Keratinocyte (primary cell): ENCODE results near the gene PABPN1L. TPM values are rescaled to one million over a fixed set of nuclear protein-coding genes. Genes with fewer than 3 reads are reported as not detected.

Experiments
- DNase-seq: peaks from one replicate; pipeline ENCODE4 v3.0.0-alpha.2; 2011; ENCODE audit warnings: low read depth, missing footprints, low spot score
- FAIRE-seq: peaks from 2 replicates; lab custom pipeline; 2011; peaks lifted over from hg19 to GRCh38; lab: Jason Lieb, UNC
- H2AFZ ChIP-seq: 2 replicates; pipeline ENCODE4 v1.6.0; 2012; ENCODE audit warnings: low read length, control low read depth, inconsistent platforms; ENCODE audit not compliant: control insufficient read depth
- H3K27ac ChIP-seq: 2 replicates; pipeline ENCODE4 v1.5.1; 2011; ENCODE audit warnings: low read length; ENCODE audit not compliant: control insufficient read depth, insufficient read depth
- H3K27me3 ChIP-seq: 3 replicates; pipeline ENCODE4 v1.6.0; 2011; ENCODE audit warnings: low read length; ENCODE audit not compliant: control insufficient read depth, insufficient read depth; ENCODE audit errors: extremely low read depth
- H3K36me3 ChIP-seq, 2 experiments: 2 replicates in 1 of 2; 3 replicates in 1 of 2; pipeline ENCODE4 v1.5.1; 2011; ENCODE audit warnings: low read length in 2 of 2, mild to moderate bottlenecking in 1 of 2; ENCODE audit not compliant: control insufficient read depth in 2 of 2, insufficient read depth in 2 of 2; ENCODE audit errors: extremely low read depth in 1 of 2
- H3K4me1 ChIP-seq: 3 replicates; pipeline ENCODE4 v1.5.1; 2011; ENCODE audit warnings: low read length; ENCODE audit not compliant: control insufficient read depth, insufficient read depth; ENCODE audit errors: extremely low read depth
- H3K4me2 ChIP-seq: 3 replicates; pipeline ENCODE4 v1.6.0; 2011; ENCODE audit warnings: low read depth, low read length; ENCODE audit not compliant: control insufficient read depth, insufficient read depth; ENCODE audit errors: extremely low read depth
- H3K4me3 ChIP-seq, 3 experiments: fragments of 200-600 bp in 1 of 3; sonication (generic) in 1 of 3; 2 replicates in 2 of 3; 3 replicates in 1 of 3; pipeline ENCODE4 v1.5.1; 2011 to 2016; ENCODE audit warnings: low read length in 3 of 3, mild to moderate bottlenecking in 3 of 3, control low read depth in 2 of 3, inconsistent platforms in 1 of 3, low read depth in 1 of 3, mixed read lengths in 1 of 3, mixed run types in 1 of 3, moderate library complexity in 1 of 3; ENCODE audit not compliant: control insufficient read depth in 2 of 3, insufficient read depth in 2 of 3; ENCODE audit errors: extremely low read depth in 1 of 3
- H3K79me2 ChIP-seq: 2 replicates; pipeline ENCODE4 v1.6.0; 2012; ENCODE audit warnings: low read length; ENCODE audit not compliant: control insufficient read depth, insufficient read depth
- H3K9ac ChIP-seq: 3 replicates; pipeline ENCODE4 v1.6.0; 2011; ENCODE audit warnings: low read length; ENCODE audit not compliant: control insufficient read depth, insufficient read depth; ENCODE audit errors: extremely low read depth
- H3K9me1 ChIP-seq: 3 replicates; pipeline ENCODE4 v1.6.0; 2011; ENCODE audit warnings: low read length; ENCODE audit not compliant: control insufficient read depth, insufficient read depth; ENCODE audit errors: extremely low read depth
- H3K9me3 ChIP-seq: 2 replicates; pipeline ENCODE4 v1.5.1; 2012; ENCODE audit warnings: low read depth, low read length; ENCODE audit not compliant: control insufficient read depth
- H4K20me1 ChIP-seq: 3 replicates; pipeline ENCODE4 v1.6.0; 2011; ENCODE audit warnings: low read length; ENCODE audit not compliant: control insufficient read depth, insufficient read depth; ENCODE audit errors: extremely low read depth
- EZH2 ChIP-seq: IDR thresholded peaks from one replicate; pipeline ENCODE4 v1.6.1; 2012; ENCODE audit warnings: inconsistent platforms, mild to moderate bottlenecking, low read length, moderate library complexity
- dilution Hi-C: fragments of 300-500 bp; cut with MboI; formaldehyde crosslinking; loops from one replicate; pipeline ENCODE4 v1.7.0; 2020; ENCODE audit warnings: low sequenced_read_pairs; ENCODE audit not compliant: extremely low pct_ligation_motif_present
- polyA plus RNA-seq, 5 experiments: library from polyadenylated mRNA; depleted of rRNA in 3 of 5; stranded (reverse) in 3 of 5; stranded (forward) in 1 of 5; unstranded in 1 of 5; fragments of >200 nt; gene quantifications; 1 replicate in 1 of 5; 2 replicates in 3 of 5; 3 replicates in 1 of 5; pipeline versions ENCODE4 v1.2.1 to v1.2.3, GENCODE V29; 2011 to 2012; ENCODE audit warnings: missing spikeins in 2 of 5, low read depth in 1 of 5, low replicate concordance in 1 of 5
- TF ChIP-seq, protein P1 (sequence below), 3 experiments: IDR thresholded peaks in 1 of 3; conservative IDR thresholded peaks in 1 of 3; optimal IDR thresholded peaks in 1 of 3; 2 replicates in 2 of 3; 3 replicates in 1 of 3; pipeline versions ENCODE3 to v1.5.1; 2011; ENCODE audit warnings: low read length in 3 of 3, mild to moderate bottlenecking in 3 of 3, moderate library complexity in 2 of 3, control low read depth in 1 of 3, inconsistent platforms in 1 of 3; ENCODE audit not compliant: insufficient read depth in 2 of 3; ENCODE audit errors: extremely low read depth in 1 of 3

The PABPN1L gene
- polyA plus RNA-seq, 1 donor (not counting 4 experiments of a cell fraction or from before 2014, with no cell fraction given), result not detected

DNA sequence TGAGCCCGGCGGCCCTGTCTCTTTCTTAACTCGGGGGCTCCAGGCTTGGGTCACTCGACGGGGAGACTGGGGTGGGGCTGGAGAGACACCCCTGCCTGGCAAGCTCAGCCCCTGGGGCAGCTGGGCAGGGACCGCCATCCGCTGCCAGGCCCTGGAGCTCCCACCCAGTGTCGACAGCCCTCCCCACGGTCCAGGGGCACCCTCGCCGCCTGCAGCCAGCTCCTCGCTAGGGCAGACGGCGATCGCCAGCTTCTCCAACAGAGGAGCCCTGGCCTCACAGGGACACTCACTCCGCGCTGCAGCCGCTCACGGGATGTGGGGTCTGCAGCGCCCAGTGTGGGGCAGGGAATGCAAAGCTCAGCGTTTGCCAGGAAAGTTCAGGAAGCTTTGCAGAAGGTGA is 38.7 kb downstream of the PABPN1L start:
- Histone ChIP-seq H3K9ac (no peak overlapping the region), H3K9me1 (no peaks in the 10 kb centered on the region), H3K4me2 (no peak overlapping the region), H3K79me2 (no peaks in the 10 kb centered on the region), H3K4me1 (peaks cover 3% of the 10 kb centered on the region), H3K36me3 (no peaks in the 10 kb centered on the region), H4K20me1 (no peaks in the 10 kb centered on the region), H3K9me3 (no peaks in the 10 kb centered on the region), H2AFZ (no peak overlapping the region), H3K27ac (no peak overlapping the region), H3K4me3 (no peak overlapping the region), H3K27me3 (no peaks in the 10 kb centered on the region)
- FAIRE-seq, result no peak
- DNase-seq, result no peak
- no peak for TF ChIP-seq EZH2
- TF ChIP-seq, protein P1, sequence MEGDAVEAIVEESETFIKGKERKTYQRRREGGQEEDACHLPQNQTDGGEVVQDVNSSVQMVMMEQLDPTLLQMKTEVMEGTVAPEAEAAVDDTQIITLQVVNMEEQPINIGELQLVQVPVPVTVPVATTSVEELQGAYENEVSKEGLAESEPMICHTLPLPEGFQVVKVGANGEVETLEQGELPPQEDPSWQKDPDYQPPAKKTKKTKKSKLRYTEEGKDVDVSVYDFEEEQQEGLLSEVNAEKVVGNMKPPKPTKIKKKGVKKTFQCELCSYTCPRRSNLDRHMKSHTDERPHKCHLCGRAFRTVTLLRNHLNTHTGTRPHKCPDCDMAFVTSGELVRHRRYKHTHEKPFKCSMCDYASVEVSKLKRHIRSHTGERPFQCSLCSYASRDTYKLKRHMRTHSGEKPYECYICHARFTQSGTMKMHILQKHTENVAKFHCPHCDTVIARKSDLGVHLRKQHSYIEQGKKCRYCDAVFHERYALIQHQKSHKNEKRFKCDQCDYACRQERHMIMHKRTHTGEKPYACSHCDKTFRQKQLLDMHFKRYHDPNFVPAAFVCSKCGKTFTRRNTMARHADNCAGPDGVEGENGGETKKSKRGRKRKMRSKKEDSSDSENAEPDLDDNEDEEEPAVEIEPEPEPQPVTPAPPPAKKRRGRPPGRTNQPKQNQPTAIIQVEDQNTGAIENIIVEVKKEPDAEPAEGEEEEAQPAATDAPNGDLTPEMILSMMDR (optimal IDR thresholded peaks at IDR 0.05 in 1 of 3, IDR thresholded peaks at IDR 0.05 in 1 of 3, conservative IDR thresholded peaks at IDR 0.05 in 1 of 3; ENCODE audit: extremely low read depth in 1 of 3, insufficient read depth in 2 of 3, low read length in 3 of 3), result no peak
- dilution Hi-C loops, result no loop called here

DNA sequence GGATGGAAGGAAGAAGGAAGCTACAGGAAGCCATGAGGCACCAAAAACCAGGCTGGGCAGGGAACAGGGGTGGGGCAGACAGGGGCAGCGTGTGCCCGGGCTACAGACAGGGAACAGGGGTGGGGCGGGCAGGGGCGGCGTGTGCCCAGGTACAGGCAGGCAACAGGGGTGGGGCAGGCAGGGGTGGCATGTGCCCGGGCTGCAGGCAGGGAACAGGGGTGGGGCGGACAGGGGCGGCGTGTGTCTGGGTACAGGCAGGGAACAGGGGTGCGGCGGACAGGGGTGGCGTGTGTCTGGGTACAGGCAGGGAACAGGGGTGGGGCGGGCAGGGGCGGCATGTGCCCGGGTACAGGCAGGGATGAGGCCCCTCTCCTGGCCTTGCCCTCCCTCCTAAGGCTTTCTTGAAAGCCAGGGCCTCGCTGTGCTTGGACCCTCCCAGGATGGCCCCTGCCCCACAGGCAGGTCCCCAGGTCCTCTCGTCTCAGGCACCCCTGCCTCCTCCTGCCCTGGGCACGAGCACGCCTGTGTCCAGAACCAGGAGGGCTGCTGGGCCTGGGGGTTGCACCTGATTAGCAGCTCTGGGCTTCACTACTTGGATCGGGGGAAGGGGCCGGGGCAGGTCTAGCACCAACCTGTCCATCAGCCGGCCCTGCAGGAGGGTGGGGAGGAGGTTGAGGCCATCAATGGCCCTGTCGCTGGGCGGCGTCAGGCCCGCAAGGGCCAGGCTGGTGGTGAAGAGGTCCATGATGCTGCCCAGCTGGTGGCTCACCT is 40.2 kb downstream of the PABPN1L start:
- FAIRE-seq (no peak), DNase-seq (no peak)
- no peaks in the 10 kb centered on the region for H3K9me1 ChIP-seq
- H3K27me3 ChIP-seq, result no peaks in the 10 kb centered on the region
- no peak overlapping the region for H3K4me2 ChIP-seq
- H3K9me3 ChIP-seq, result no peaks in the 10 kb centered on the region
- TF ChIP-seq EZH2, result no peak
- TF ChIP-seq, protein P1 (optimal IDR thresholded peaks at IDR 0.05 in 1 of 3, IDR thresholded peaks at IDR 0.05 in 1 of 3, conservative IDR thresholded peaks at IDR 0.05 in 1 of 3; ENCODE audit: extremely low read depth in 1 of 3, insufficient read depth in 2 of 3, low read length in 3 of 3), result no peak
- H3K9ac ChIP-seq, result no peak overlapping the region
- dilution Hi-C loops, result no loop called here
- H3K79me2 ChIP-seq, result no peaks in the 10 kb centered on the region
- H3K27ac ChIP-seq, result no peak overlapping the region
- H3K36me3 ChIP-seq, result peaks cover 0 to 6% of the 10 kb centered on the region in 2 experiments
- H2AFZ ChIP-seq, result no peak overlapping the region
- H4K20me1 ChIP-seq, result no peaks in the 10 kb centered on the region
- no peak overlapping the region for H3K4me3 ChIP-seq
- peaks cover 3% of the 10 kb centered on the region for H3K4me1 ChIP-seq
